Tibial artery (tissue), 4 donors: ENCODE measurements around the gene CYP27B1.

Experiments used
- DNase-seq, 2 donors: peaks; one replicate each; pipeline ENCODE4 v3.0.0-alpha.2; 2019
- H3K27ac ChIP-seq, 2 donors: fragments of 200-600 bp; sonication (generic) in 1 of 2; 1 replicate in 1 of 2; 2 replicates in 1 of 2; pipeline ENCODE4 v1.5.1; 2018 to 2019; ENCODE audit warnings: mild to moderate bottlenecking in 1 of 2
- H3K27me3 ChIP-seq, 2 donors: fragments of 200-600 bp; sonication (generic) in 1 of 2; one replicate each; pipeline versions ENCODE4 v1.5.1 to v1.6.0; 2016 to 2019
- H3K36me3 ChIP-seq, 3 donors: fragments of 200-600 bp; sonication (generic) in 2 of 3; one replicate each; pipeline ENCODE4 v1.5.1; 2016 to 2019; ENCODE audit warnings: mild to moderate bottlenecking in 2 of 3
- H3K4me1 ChIP-seq, 4 donors: fragments of 200-600 bp; sonication (generic) in 2 of 4; 1 replicate in 3 of 4; 2 replicates in 1 of 4; pipeline ENCODE4 v1.5.1; 2016 to 2019
- H3K4me3 ChIP-seq, 2 donors: fragments of 200-600 bp; sonication (generic) in 1 of 2; 1 replicate in 1 of 2; 2 replicates in 1 of 2; pipeline ENCODE4 v1.5.1; 2018 to 2019; ENCODE audit warnings: mild to moderate bottlenecking in 2 of 2
- H3K9me3 ChIP-seq, 3 donors: fragments of 200-600 bp; sonication (generic) in 1 of 3; one replicate each; pipeline ENCODE4 v1.5.1; 2016 to 2019
- CTCF ChIP-seq, 2 experiments: fragments of 200-600 bp in 1 of 2; fragments of 450-650 bp in 1 of 2; IDR thresholded peaks; one replicate each; pipeline ENCODE4 v1.5.1; 2017 to 2019; ENCODE audit warnings: antibody characterized with exemption in 2 of 2, mild to moderate bottlenecking in 1 of 2, moderate library complexity in 1 of 2
- intact Hi-C: fragments of 100-400 bp; cut with DNase I; formaldehyde crosslinking; loops from one replicate; pipeline ENCODE4 v1.15.0; 2023; ENCODE audit warnings: low total_unique reads

The CYP27B1 gene, protein sequence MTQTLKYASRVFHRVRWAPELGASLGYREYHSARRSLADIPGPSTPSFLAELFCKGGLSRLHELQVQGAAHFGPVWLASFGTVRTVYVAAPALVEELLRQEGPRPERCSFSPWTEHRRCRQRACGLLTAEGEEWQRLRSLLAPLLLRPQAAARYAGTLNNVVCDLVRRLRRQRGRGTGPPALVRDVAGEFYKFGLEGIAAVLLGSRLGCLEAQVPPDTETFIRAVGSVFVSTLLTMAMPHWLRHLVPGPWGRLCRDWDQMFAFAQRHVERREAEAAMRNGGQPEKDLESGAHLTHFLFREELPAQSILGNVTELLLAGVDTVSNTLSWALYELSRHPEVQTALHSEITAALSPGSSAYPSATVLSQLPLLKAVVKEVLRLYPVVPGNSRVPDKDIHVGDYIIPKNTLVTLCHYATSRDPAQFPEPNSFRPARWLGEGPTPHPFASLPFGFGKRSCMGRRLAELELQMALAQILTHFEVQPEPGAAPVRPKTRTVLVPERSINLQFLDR

GRCh38 chr12:57766464-57767304 is at the start of gene CYP27B1:
Gene CYP27B1, minus strand, starts transcription at chr12:57767078. Its CDS starts 37 bp downstream, at chr12:57767041.
- Histone ChIP-seq H3K4me1 (peaks cover 0 to 43% (median 38%) of the 10 kb centered on the region in 4 donors), H3K4me3 (peak within 1 kb of the TSS; percentile 26 to 50), H3K36me3 (peaks cover 0 to 17% (median 12%) of the 10 kb centered on the region in 3 donors), H3K9me3 (no peaks in the 10 kb centered on the region), H3K27ac (no peak within 1 kb of the TSS), H3K27me3 (peaks cover 0 to 45% of the 10 kb centered on the region in 2 donors)
- peak in 1 of 2 donors; percentile 70 for DNase-seq
- TF ChIP-seq CTCF (IDR thresholded peaks at IDR 0.05) = no peak
- intact Hi-C loops = no loop called here

- H3K9me3 ChIP-seq = no peaks in the 10 kb centered on the region
- no peak for TF ChIP-seq CTCF (IDR thresholded peaks at IDR 0.05)
Observed at GRCh38 chr12:57816001-57816854, 49.4 kb upstream of the CYP27B1 start.

GRCh38 chr12:57815177-57816000 is 48.5 kb upstream of the CYP27B1 start:
- peak in 1 of 2 donors; percentile 65 for DNase-seq
- intact Hi-C loops = no loop called here
- peaks cover 0 to 46% (median 29%) of the 10 kb centered on the region in 4 donors for H3K4me1 ChIP-seq
- H3K4me3 ChIP-seq = no peak overlapping the region
- no peaks in the 10 kb centered on the region for H3K27me3 ChIP-seq
- peaks cover 14 to 54% (median 30%) of the 10 kb centered on the region in 3 donors for H3K36me3 ChIP-seq
- TF ChIP-seq CTCF (IDR thresholded peaks at IDR 0.05) = no peak
- peak overlapping the region in 1 of 2 donors; percentile 47 for H3K27ac ChIP-seq
- H3K9me3 ChIP-seq = no peaks in the 10 kb centered on the region

More at GRCh38 chr12:57816001-57816854, 49.4 kb upstream of the CYP27B1 start:
- intact Hi-C loops = no loop called here
- Histone ChIP-seq H3K4me3 (no peak overlapping the region), H3K36me3 (peaks cover 21 to 54% (median 31%) of the 10 kb centered on the region in 3 donors), H3K27me3 (no peaks in the 10 kb centered on the region), H3K27ac (peak overlapping the region; percentile 47 to 53), H3K4me1 (peaks cover 0 to 46% (median 29%) of the 10 kb centered on the region in 4 donors)
- DNase-seq = peak in 1 of 2 donors; percentile 44

DNA sequence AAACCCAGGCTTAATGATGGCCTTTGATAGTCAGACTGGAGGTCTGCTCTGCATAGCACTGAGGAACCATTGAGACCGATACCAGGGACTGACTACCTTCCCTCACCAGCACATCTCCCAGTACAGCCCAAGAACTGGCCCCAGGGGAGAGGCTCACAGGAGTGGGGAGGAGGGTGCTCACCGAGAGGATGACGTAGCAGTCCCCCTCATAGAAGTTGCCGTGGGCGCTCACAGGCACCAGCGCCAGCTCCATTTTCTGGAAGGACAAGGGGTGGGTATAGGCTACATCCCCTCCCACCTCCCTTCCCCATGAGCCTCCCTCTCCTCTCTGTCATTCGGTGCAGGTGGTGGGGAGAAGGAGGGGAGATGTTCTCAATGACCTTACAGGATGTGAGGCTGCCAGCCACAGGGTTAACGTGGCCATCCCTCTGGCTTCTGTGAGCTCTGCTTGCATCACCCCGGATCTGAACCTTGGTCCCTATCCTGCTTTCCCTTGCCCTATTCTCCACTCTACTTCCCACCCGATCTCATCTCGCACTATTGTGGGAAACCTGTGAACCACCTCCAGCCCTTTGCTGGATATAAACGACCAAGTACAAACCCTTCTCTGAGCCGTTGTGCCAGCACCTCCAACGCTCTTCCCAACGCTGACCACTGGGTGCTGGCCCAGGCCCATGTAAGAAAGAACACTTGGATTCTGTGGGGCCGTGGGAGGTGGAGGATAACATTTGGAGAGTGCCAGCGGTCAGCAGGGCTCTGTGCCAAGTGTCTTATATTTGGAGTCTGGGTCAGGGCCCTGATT is 47.3 kb upstream of the CYP27B1 start:
- peak; percentile 15 to 26 for TF ChIP-seq CTCF (IDR thresholded peaks at IDR 0.05)
- peak in 1 of 2 donors; percentile 72 for DNase-seq
- H3K27me3 ChIP-seq = no peaks in the 10 kb centered on the region
- H3K27ac ChIP-seq = peak overlapping the region; percentile 2 to 29
- H3K9me3 ChIP-seq = no peaks in the 10 kb centered on the region
- H3K4me1 ChIP-seq = peaks cover 0 to 46% (median 29%) of the 10 kb centered on the region in 4 donors
- peaks cover 13 to 54% (median 29%) of the 10 kb centered on the region in 3 donors for H3K36me3 ChIP-seq
- no peak overlapping the region for H3K4me3 ChIP-seq
- intact Hi-C loops = no loop called here
